Testis (tissue), 2 donors: ENCODE results near the gene CERKL.

Source experiments
- CTCF ChIP-seq, 3 experiments: fragments of 450-650 bp in 2 of 3; fragments of 200-600 bp in 1 of 3; sonication (generic) in 1 of 3; IDR thresholded peaks; one replicate each; pipeline ENCODE4 v1.5.1; 2016 to 2019; ENCODE audit warnings: antibody characterized with exemption in 3 of 3, mild to moderate bottlenecking in 2 of 3, moderate library complexity in 1 of 3
- POLR2A ChIP-seq: fragments of 450-650 bp; IDR thresholded peaks from one replicate; pipeline ENCODE4 v1.6.1; 2017; ENCODE audit warnings: antibody characterized with exemption, mild to moderate bottlenecking, moderate library complexity

- TF ChIP-seq POLR2A: no peak
- TF ChIP-seq CTCF (IDR thresholded peaks at IDR 0.05): no peak
Measured at GRCh38 chr2:181614874-181615638, 41.8 kb downstream of the CERKL start.
